Measurements from ENCODE around the gene MDN1.

- TF ChIP-seq CTCF (conservative IDR thresholded peaks at IDR 0.05) (no peak), ZFX (IDR thresholded peaks at IDR 0.05) (no peak)
These were observed 151.6 kb downstream of the MDN1 start for GRCh38 chr6:89667872-89668556.

All from C4-2B (cell line).